Keratinocyte (primary cell): ENCODE measurements around the gene FAM193B. TPM values are rescaled to one million over a fixed set of nuclear protein-coding genes. Genes with fewer than 3 reads are reported as not detected.

ENCODE experiments used
- DNase-seq: peaks from one replicate; pipeline ENCODE4 v3.0.0-alpha.2; 2011; ENCODE audit warnings: low read depth, missing footprints, low spot score
- FAIRE-seq: peaks from 2 replicates; lab custom pipeline; 2011; peaks lifted over from hg19 to GRCh38; lab: Jason Lieb, UNC
- H2AFZ ChIP-seq: 2 replicates; pipeline ENCODE4 v1.6.0; 2012; ENCODE audit warnings: low read length, control low read depth, inconsistent platforms; ENCODE audit not compliant: control insufficient read depth
- H3K27ac ChIP-seq: 2 replicates; pipeline ENCODE4 v1.5.1; 2011; ENCODE audit warnings: low read length; ENCODE audit not compliant: control insufficient read depth, insufficient read depth
- H3K27me3 ChIP-seq: 3 replicates; pipeline ENCODE4 v1.6.0; 2011; ENCODE audit warnings: low read length; ENCODE audit not compliant: control insufficient read depth, insufficient read depth; ENCODE audit errors: extremely low read depth
- H3K36me3 ChIP-seq, 2 experiments: 2 replicates in 1 of 2; 3 replicates in 1 of 2; pipeline ENCODE4 v1.5.1; 2011; ENCODE audit warnings: low read length in 2 of 2, mild to moderate bottlenecking in 1 of 2; ENCODE audit not compliant: control insufficient read depth in 2 of 2, insufficient read depth in 2 of 2; ENCODE audit errors: extremely low read depth in 1 of 2
- H3K4me1 ChIP-seq: 3 replicates; pipeline ENCODE4 v1.5.1; 2011; ENCODE audit warnings: low read length; ENCODE audit not compliant: control insufficient read depth, insufficient read depth; ENCODE audit errors: extremely low read depth
- H3K4me2 ChIP-seq: 3 replicates; pipeline ENCODE4 v1.6.0; 2011; ENCODE audit warnings: low read depth, low read length; ENCODE audit not compliant: control insufficient read depth, insufficient read depth; ENCODE audit errors: extremely low read depth
- H3K4me3 ChIP-seq, 3 experiments: fragments of 200-600 bp in 1 of 3; sonication (generic) in 1 of 3; 2 replicates in 2 of 3; 3 replicates in 1 of 3; pipeline ENCODE4 v1.5.1; 2011 to 2016; ENCODE audit warnings: low read length in 3 of 3, mild to moderate bottlenecking in 3 of 3, control low read depth in 2 of 3, inconsistent platforms in 1 of 3, low read depth in 1 of 3, mixed read lengths in 1 of 3, mixed run types in 1 of 3, moderate library complexity in 1 of 3; ENCODE audit not compliant: control insufficient read depth in 2 of 3, insufficient read depth in 2 of 3; ENCODE audit errors: extremely low read depth in 1 of 3
- H3K79me2 ChIP-seq: 2 replicates; pipeline ENCODE4 v1.6.0; 2012; ENCODE audit warnings: low read length; ENCODE audit not compliant: control insufficient read depth, insufficient read depth
- H3K9ac ChIP-seq: 3 replicates; pipeline ENCODE4 v1.6.0; 2011; ENCODE audit warnings: low read length; ENCODE audit not compliant: control insufficient read depth, insufficient read depth; ENCODE audit errors: extremely low read depth
- H3K9me1 ChIP-seq: 3 replicates; pipeline ENCODE4 v1.6.0; 2011; ENCODE audit warnings: low read length; ENCODE audit not compliant: control insufficient read depth, insufficient read depth; ENCODE audit errors: extremely low read depth
- H3K9me3 ChIP-seq: 2 replicates; pipeline ENCODE4 v1.5.1; 2012; ENCODE audit warnings: low read depth, low read length; ENCODE audit not compliant: control insufficient read depth
- H4K20me1 ChIP-seq: 3 replicates; pipeline ENCODE4 v1.6.0; 2011; ENCODE audit warnings: low read length; ENCODE audit not compliant: control insufficient read depth, insufficient read depth; ENCODE audit errors: extremely low read depth
- CTCF ChIP-seq, 3 experiments: IDR thresholded peaks in 1 of 3; conservative IDR thresholded peaks in 1 of 3; optimal IDR thresholded peaks in 1 of 3; 2 replicates in 2 of 3; 3 replicates in 1 of 3; pipeline versions ENCODE3 to v1.5.1; 2011; ENCODE audit warnings: low read length in 3 of 3, mild to moderate bottlenecking in 3 of 3, moderate library complexity in 2 of 3, control low read depth in 1 of 3, inconsistent platforms in 1 of 3; ENCODE audit not compliant: insufficient read depth in 2 of 3; ENCODE audit errors: extremely low read depth in 1 of 3
- EZH2 ChIP-seq: IDR thresholded peaks from one replicate; pipeline ENCODE4 v1.6.1; 2012; ENCODE audit warnings: inconsistent platforms, mild to moderate bottlenecking, low read length, moderate library complexity
- dilution Hi-C: fragments of 300-500 bp; cut with MboI; formaldehyde crosslinking; loops from one replicate; pipeline ENCODE4 v1.7.0; 2020; ENCODE audit warnings: low sequenced_read_pairs; ENCODE audit not compliant: extremely low pct_ligation_motif_present
- polyA plus RNA-seq, 5 experiments: library from polyadenylated mRNA; depleted of rRNA in 3 of 5; stranded (reverse) in 3 of 5; stranded (forward) in 1 of 5; unstranded in 1 of 5; fragments of >200 nt; gene quantifications; 1 replicate in 1 of 5; 2 replicates in 3 of 5; 3 replicates in 1 of 5; pipeline versions ENCODE4 v1.2.1 to v1.2.3, GENCODE V29; 2011 to 2012; ENCODE audit warnings: missing spikeins in 2 of 5, low read depth in 1 of 5, low replicate concordance in 1 of 5

FAM193B gene
- polyA plus RNA-seq, 1 donor (not counting 4 experiments of a cell fraction or from before 2014, with no cell fraction given) = 27.5 TPM

DNA sequence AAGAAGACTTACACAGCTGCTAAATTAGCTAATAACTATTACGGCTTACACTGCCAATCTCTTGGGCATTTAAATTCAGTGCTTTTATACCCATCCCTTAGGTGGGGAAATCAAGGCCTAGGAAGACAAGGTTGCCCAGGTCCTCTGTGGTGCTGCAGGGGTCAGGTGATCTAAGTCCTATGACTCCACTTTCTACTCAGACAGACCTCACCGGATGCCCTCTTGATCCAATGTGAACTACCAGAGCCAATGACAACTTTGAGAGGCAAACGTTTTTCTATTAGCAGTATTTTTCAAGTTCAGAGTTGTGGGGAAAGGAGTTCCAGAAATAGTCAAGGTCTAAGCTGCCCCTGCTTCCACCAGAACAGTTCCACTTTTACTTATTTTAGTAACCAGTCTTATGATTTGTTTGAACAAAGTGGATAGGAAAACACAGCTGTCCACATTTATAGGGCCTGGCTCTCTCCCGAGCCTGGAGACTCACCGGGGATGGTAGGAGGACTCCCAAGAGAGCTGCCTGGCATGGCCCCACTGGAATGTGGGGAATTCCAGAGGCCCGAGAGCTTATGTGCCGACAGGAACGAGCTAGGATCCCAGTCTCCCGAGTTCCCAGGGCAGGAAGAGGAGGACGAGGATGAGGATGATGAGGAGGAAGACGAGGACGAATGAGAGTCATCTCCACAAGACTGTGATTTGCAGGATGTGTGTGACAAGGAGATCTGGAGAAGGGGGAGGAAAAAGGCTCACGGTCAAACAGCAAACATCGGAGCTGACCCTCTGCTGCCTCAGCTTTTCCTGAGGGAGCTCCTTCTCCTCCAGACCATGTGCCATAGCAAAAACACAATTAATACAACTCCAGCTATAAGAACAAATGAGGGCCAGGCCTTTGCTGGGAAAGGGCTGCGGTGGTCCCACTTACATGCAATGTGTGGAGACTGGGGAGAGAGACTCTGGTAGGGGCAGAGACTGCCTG is 16.7 kb downstream of the FAM193B start:
- H3K9me1 ChIP-seq = peaks cover 6% of the 10 kb centered on the region
- peak; percentile 39 for FAIRE-seq
- H3K4me3 ChIP-seq = no peak overlapping the region
- TF ChIP-seq EZH2 (no peak), CTCF (optimal IDR thresholded peaks at IDR 0.05 in 1 of 3, IDR thresholded peaks at IDR 0.05 in 1 of 3, conservative IDR thresholded peaks at IDR 0.05 in 1 of 3; ENCODE audit: extremely low read depth in 1 of 3, insufficient read depth in 2 of 3, low read length in 3 of 3) (no peak)
- no peak overlapping the region for H3K4me2 ChIP-seq
- peak overlapping the region; percentile 63 for H3K27ac ChIP-seq
- no peak for DNase-seq
- H3K4me1 ChIP-seq = peaks cover 33% of the 10 kb centered on the region
- H3K9me3 ChIP-seq = no peaks in the 10 kb centered on the region
- H3K27me3 ChIP-seq = no peaks in the 10 kb centered on the region
- peaks cover 2% of the 10 kb centered on the region for H4K20me1 ChIP-seq
- peaks cover 18 to 23% of the 10 kb centered on the region in 2 experiments for H3K36me3 ChIP-seq
- peaks cover 36% of the 10 kb centered on the region for H3K79me2 ChIP-seq
- H3K9ac ChIP-seq = peak overlapping the region; percentile 22
- dilution Hi-C loops = no loop called here
- no peak overlapping the region for H2AFZ ChIP-seq

- dilution Hi-C loops = no loop called here
- Histone ChIP-seq H3K27me3 (no peaks in the 10 kb centered on the region), H2AFZ (no peak overlapping the region), H3K9ac (no peak overlapping the region), H3K79me2 (peaks cover 24% of the 10 kb centered on the region), H4K20me1 (peaks cover 2% of the 10 kb centered on the region), H3K27ac (no peak overlapping the region), H3K4me1 (peaks cover 33% of the 10 kb centered on the region), H3K4me2 (no peak overlapping the region), H3K4me3 (no peak overlapping the region), H3K36me3 (peaks cover 26% of the 10 kb centered on the region in 2 experiments), H3K9me3 (no peaks in the 10 kb centered on the region), H3K9me1 (peaks cover 6% of the 10 kb centered on the region)
- FAIRE-seq = no peak
- DNase-seq = no peak
- TF ChIP-seq CTCF (optimal IDR thresholded peaks at IDR 0.05 in 1 of 3, IDR thresholded peaks at IDR 0.05 in 1 of 3, conservative IDR thresholded peaks at IDR 0.05 in 1 of 3; ENCODE audit: extremely low read depth in 1 of 3, insufficient read depth in 2 of 3, low read length in 3 of 3) = no peak
These were observed 18.0 kb downstream of the FAM193B start for GRCh38 chr5:177536386-177536785.
